Measurements from ENCODE around the gene MGLL.

The MGLL gene

GRCh38 chr3:127822041-127822681 lies at the start of gene MGLL:
Gene MGLL (minus strand): TSS chr3:127822515. CDS start chr3:127822318, 197 bp downstream.
- Histone ChIP-seq H3K9ac (ENCODE audit: low read depth, low read length) (peak within 1 kb of the TSS; percentile 95), H3K36me3 (ENCODE audit: insufficient read depth, low read length) (no peaks in the 10 kb centered on the region)

GRCh38 chr3:127870156-127870555 lies 47.8 kb upstream of the MGLL start:
- no peak overlapping the region for H3K9ac ChIP-seq (ENCODE audit: low read depth, low read length)
- no peaks in the 10 kb centered on the region for H3K4me1 ChIP-seq (ENCODE audit: insufficient read depth, low read length)
- no peaks in the 10 kb centered on the region for H3K36me3 ChIP-seq (ENCODE audit: insufficient read depth, low read length)
- H3K9me3 ChIP-seq (ENCODE audit: control insufficient read depth, insufficient read depth, low read length): no peaks in the 10 kb centered on the region

More at GRCh38 chr3:127822041-127822681, at the start of gene MGLL:
- Histone ChIP-seq H3K9me3 (ENCODE audit: control insufficient read depth, insufficient read depth, low read length) (no peaks in the 10 kb centered on the region), H3K4me1 (ENCODE audit: insufficient read depth, low read length) (peaks cover 24% of the 10 kb centered on the region)

- Histone ChIP-seq H3K4me1 (ENCODE audit: insufficient read depth, low read length) (no peaks in the 10 kb centered on the region), H3K9me3 (ENCODE audit: control insufficient read depth, insufficient read depth, low read length) (no peaks in the 10 kb centered on the region), H3K36me3 (ENCODE audit: insufficient read depth, low read length) (no peaks in the 10 kb centered on the region), H3K9ac (ENCODE audit: low read depth, low read length) (no peak overlapping the region)
Measured at GRCh38 chr3:127867986-127868385, 45.7 kb upstream of the MGLL start.

GRCh38 chr3:127867412-127867811 lies 45.1 kb upstream of the MGLL start:
- no peaks in the 10 kb centered on the region for H3K36me3 ChIP-seq (ENCODE audit: insufficient read depth, low read length)
- no peaks in the 10 kb centered on the region for H3K9me3 ChIP-seq (ENCODE audit: control insufficient read depth, insufficient read depth, low read length)
- no peak overlapping the region for H3K9ac ChIP-seq (ENCODE audit: low read depth, low read length)
- H3K4me1 ChIP-seq (ENCODE audit: insufficient read depth, low read length): no peaks in the 10 kb centered on the region

GRCh38 chr3:127865941-127866340 lies 43.6 kb upstream of the MGLL start:
- H3K36me3 ChIP-seq (ENCODE audit: insufficient read depth, low read length): no peaks in the 10 kb centered on the region
- no peaks in the 10 kb centered on the region for H3K9me3 ChIP-seq (ENCODE audit: control insufficient read depth, insufficient read depth, low read length)
- H3K9ac ChIP-seq (ENCODE audit: low read depth, low read length): no peak overlapping the region
- H3K4me1 ChIP-seq (ENCODE audit: insufficient read depth, low read length): no peaks in the 10 kb centered on the region

- peaks cover 9% of the 10 kb centered on the region for H3K4me1 ChIP-seq (ENCODE audit: insufficient read depth, low read length)
- H3K9ac ChIP-seq (ENCODE audit: low read depth, low read length): no peak overlapping the region
- H3K9me3 ChIP-seq (ENCODE audit: control insufficient read depth, insufficient read depth, low read length): no peaks in the 10 kb centered on the region
- H3K36me3 ChIP-seq (ENCODE audit: insufficient read depth, low read length): no peaks in the 10 kb centered on the region
Measured at GRCh38 chr3:127860211-127860696, 37.9 kb upstream of the MGLL start.

GRCh38 chr3:127859730-127860129 lies 37.4 kb upstream of the MGLL start:
- Histone ChIP-seq H3K4me1 (ENCODE audit: insufficient read depth, low read length) (peaks cover 9% of the 10 kb centered on the region), H3K9ac (ENCODE audit: low read depth, low read length) (no peak overlapping the region), H3K36me3 (ENCODE audit: insufficient read depth, low read length) (no peaks in the 10 kb centered on the region), H3K9me3 (ENCODE audit: control insufficient read depth, insufficient read depth, low read length) (no peaks in the 10 kb centered on the region)

- Histone ChIP-seq H3K36me3 (ENCODE audit: insufficient read depth, low read length) (no peaks in the 10 kb centered on the region), H3K9me3 (ENCODE audit: control insufficient read depth, insufficient read depth, low read length) (no peaks in the 10 kb centered on the region), H3K9ac (ENCODE audit: low read depth, low read length) (no peak overlapping the region), H3K4me1 (ENCODE audit: insufficient read depth, low read length) (peaks cover 9% of the 10 kb centered on the region)
Measured at GRCh38 chr3:127858937-127859336, 36.6 kb upstream of the MGLL start.

GRCh38 chr3:127858521-127858920 lies 36.2 kb upstream of the MGLL start:
- no peaks in the 10 kb centered on the region for H3K9me3 ChIP-seq (ENCODE audit: control insufficient read depth, insufficient read depth, low read length)
- no peaks in the 10 kb centered on the region for H3K36me3 ChIP-seq (ENCODE audit: insufficient read depth, low read length)
- no peak overlapping the region for H3K9ac ChIP-seq (ENCODE audit: low read depth, low read length)
- H3K4me1 ChIP-seq (ENCODE audit: insufficient read depth, low read length): peaks cover 9% of the 10 kb centered on the region

GRCh38 chr3:127857333-127857732 lies 35.0 kb upstream of the MGLL start:
- peaks cover 9% of the 10 kb centered on the region for H3K4me1 ChIP-seq (ENCODE audit: insufficient read depth, low read length)
- H3K36me3 ChIP-seq (ENCODE audit: insufficient read depth, low read length): no peaks in the 10 kb centered on the region
- H3K9me3 ChIP-seq (ENCODE audit: control insufficient read depth, insufficient read depth, low read length): no peaks in the 10 kb centered on the region
- no peak overlapping the region for H3K9ac ChIP-seq (ENCODE audit: low read depth, low read length)

- no peaks in the 10 kb centered on the region for H3K9me3 ChIP-seq (ENCODE audit: control insufficient read depth, insufficient read depth, low read length)
- H3K36me3 ChIP-seq (ENCODE audit: insufficient read depth, low read length): no peaks in the 10 kb centered on the region
- no peak overlapping the region for H3K9ac ChIP-seq (ENCODE audit: low read depth, low read length)
- H3K4me1 ChIP-seq (ENCODE audit: insufficient read depth, low read length): peaks cover 9% of the 10 kb centered on the region
Measured at GRCh38 chr3:127856801-127857200, 34.5 kb upstream of the MGLL start.

- peaks cover 4% of the 10 kb centered on the region; the same call in 1 of the 2 replicates for H3K4me1 ChIP-seq (ENCODE audit: insufficient read depth, low read length)
- no peaks in the 10 kb centered on the region for H3K9me3 ChIP-seq (ENCODE audit: control insufficient read depth, insufficient read depth, low read length)
- no peaks in the 10 kb centered on the region for H3K36me3 ChIP-seq (ENCODE audit: insufficient read depth, low read length)
- H3K9ac ChIP-seq (ENCODE audit: low read depth, low read length): no peak overlapping the region
Measured at GRCh38 chr3:127855246-127855645, 32.9 kb upstream of the MGLL start.

- Histone ChIP-seq H3K36me3 (ENCODE audit: insufficient read depth, low read length) (no peaks in the 10 kb centered on the region), H3K9ac (ENCODE audit: low read depth, low read length) (no peak overlapping the region), H3K4me1 (ENCODE audit: insufficient read depth, low read length) (peaks cover 3% of the 10 kb centered on the region), H3K9me3 (ENCODE audit: control insufficient read depth, insufficient read depth, low read length) (no peaks in the 10 kb centered on the region)
Measured at GRCh38 chr3:127853681-127854080, 31.4 kb upstream of the MGLL start.

GRCh38 chr3:127851899-127852298 lies 29.6 kb upstream of the MGLL start:
- H3K4me1 ChIP-seq (ENCODE audit: insufficient read depth, low read length): peaks cover 7% of the 10 kb centered on the region
- no peaks in the 10 kb centered on the region for H3K9me3 ChIP-seq (ENCODE audit: control insufficient read depth, insufficient read depth, low read length)
- no peaks in the 10 kb centered on the region for H3K36me3 ChIP-seq (ENCODE audit: insufficient read depth, low read length)
- no peak overlapping the region for H3K9ac ChIP-seq (ENCODE audit: low read depth, low read length)

- Histone ChIP-seq H3K4me1 (ENCODE audit: insufficient read depth, low read length) (peaks cover 7% of the 10 kb centered on the region), H3K36me3 (ENCODE audit: insufficient read depth, low read length) (no peaks in the 10 kb centered on the region), H3K9me3 (ENCODE audit: control insufficient read depth, insufficient read depth, low read length) (no peaks in the 10 kb centered on the region), H3K9ac (ENCODE audit: low read depth, low read length) (no peak overlapping the region)
Measured at GRCh38 chr3:127849368-127849767, 27.1 kb upstream of the MGLL start.

Data from ES-I3 (cell line).